Measurements from ENCODE around the gene ADGRB2. TPM values are rescaled to one million over a fixed set of nuclear protein-coding genes. Genes with fewer than 3 reads are reported as not detected.
A peak's percentile ranks its signal among the peaks of the same experiment; 100 is the strongest.

Gene ADGRB2
- total RNA-seq, 4 donors from 2014 or later = 3.3 to 39.1 (median 17.2) TPM

- no peak overlapping the region for H3K4me3 ChIP-seq
- H3K27ac ChIP-seq = no peak overlapping the region
- H3K9me3 ChIP-seq = no peaks in the 10 kb centered on the region
- H3K4me1 ChIP-seq = no peaks in the 10 kb centered on the region
- DNase-seq = no peak
- no peaks in the 10 kb centered on the region for H3K27me3 ChIP-seq
- H3K36me3 ChIP-seq = no peaks in the 10 kb centered on the region
- TF ChIP-seq, protein P1, sequence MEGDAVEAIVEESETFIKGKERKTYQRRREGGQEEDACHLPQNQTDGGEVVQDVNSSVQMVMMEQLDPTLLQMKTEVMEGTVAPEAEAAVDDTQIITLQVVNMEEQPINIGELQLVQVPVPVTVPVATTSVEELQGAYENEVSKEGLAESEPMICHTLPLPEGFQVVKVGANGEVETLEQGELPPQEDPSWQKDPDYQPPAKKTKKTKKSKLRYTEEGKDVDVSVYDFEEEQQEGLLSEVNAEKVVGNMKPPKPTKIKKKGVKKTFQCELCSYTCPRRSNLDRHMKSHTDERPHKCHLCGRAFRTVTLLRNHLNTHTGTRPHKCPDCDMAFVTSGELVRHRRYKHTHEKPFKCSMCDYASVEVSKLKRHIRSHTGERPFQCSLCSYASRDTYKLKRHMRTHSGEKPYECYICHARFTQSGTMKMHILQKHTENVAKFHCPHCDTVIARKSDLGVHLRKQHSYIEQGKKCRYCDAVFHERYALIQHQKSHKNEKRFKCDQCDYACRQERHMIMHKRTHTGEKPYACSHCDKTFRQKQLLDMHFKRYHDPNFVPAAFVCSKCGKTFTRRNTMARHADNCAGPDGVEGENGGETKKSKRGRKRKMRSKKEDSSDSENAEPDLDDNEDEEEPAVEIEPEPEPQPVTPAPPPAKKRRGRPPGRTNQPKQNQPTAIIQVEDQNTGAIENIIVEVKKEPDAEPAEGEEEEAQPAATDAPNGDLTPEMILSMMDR (IDR thresholded peaks at IDR 0.05) = no peak
- TF ChIP-seq POLR2A (IDR thresholded peaks at IDR 0.05) = no peak
Observed at GRCh38 chr1:31726715-31727114, 37.4 kb downstream of the ADGRB2 start.

DNA sequence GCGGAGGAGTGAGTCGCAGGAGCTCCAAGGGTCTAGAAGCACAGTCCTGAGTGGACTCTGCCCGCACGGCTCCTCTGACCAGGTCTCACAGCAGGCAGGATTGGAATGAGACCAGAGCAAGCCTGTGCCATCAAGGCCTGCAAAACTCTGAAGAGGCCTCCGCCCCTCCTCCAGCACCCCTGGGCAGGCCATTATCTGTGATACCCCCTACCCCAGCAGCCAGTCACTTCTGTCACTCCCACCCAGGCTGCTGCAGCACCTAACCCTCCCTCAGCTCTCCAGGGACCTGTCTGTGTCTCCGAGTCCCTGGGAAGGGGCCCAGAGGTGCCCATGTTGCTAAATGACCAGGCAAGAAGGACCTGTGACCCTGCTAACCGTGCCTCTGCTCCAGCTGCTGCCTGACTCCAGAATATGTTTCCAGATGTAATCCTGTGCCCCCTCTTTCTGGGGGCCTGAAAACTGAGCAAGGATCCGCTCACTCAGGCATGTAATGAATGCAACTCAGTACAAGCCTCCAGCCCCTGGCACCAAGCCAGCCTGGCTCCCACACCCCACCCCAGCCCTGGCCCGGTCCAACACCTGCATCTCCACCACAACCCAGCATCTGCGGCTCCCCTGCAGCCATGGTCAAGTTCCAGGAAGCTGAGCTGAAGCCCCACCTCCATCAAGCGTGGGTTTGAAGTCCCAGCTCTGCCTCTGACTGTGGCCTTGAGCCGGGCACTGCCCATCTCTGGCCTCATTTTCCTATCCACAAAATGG is 38.2 kb downstream of the ADGRB2 start:
- Histone ChIP-seq H3K36me3 (no peaks in the 10 kb centered on the region), H3K9me3 (no peaks in the 10 kb centered on the region), H3K4me3 (no peak overlapping the region), H3K27ac (no peak overlapping the region), H3K4me1 (no peaks in the 10 kb centered on the region), H3K27me3 (no peaks in the 10 kb centered on the region)
- no peak for TF ChIP-seq POLR2A (IDR thresholded peaks at IDR 0.05)
- TF ChIP-seq, protein P1 (IDR thresholded peaks at IDR 0.05) = no peak
- peak in 2 of 3 donors; percentile 45 to 66 for DNase-seq

- Histone ChIP-seq H3K36me3 (no peaks in the 10 kb centered on the region), H3K27ac (no peak overlapping the region), H3K27me3 (no peaks in the 10 kb centered on the region), H3K4me1 (no peaks in the 10 kb centered on the region), H3K4me3 (no peak overlapping the region), H3K9me3 (no peaks in the 10 kb centered on the region)
- no peak for DNase-seq
- TF ChIP-seq, protein P1 (IDR thresholded peaks at IDR 0.05) = no peak
- TF ChIP-seq POLR2A (IDR thresholded peaks at IDR 0.05) = no peak
Observed at GRCh38 chr1:31725134-31725533, 39.0 kb downstream of the ADGRB2 start.

- Histone ChIP-seq H3K27me3 (no peaks in the 10 kb centered on the region), H3K9me3 (no peaks in the 10 kb centered on the region), H3K36me3 (no peaks in the 10 kb centered on the region), H3K27ac (no peak overlapping the region), H3K4me1 (no peaks in the 10 kb centered on the region), H3K4me3 (no peak overlapping the region)
- no peak for TF ChIP-seq POLR2A (IDR thresholded peaks at IDR 0.05)
- TF ChIP-seq, protein P1 (IDR thresholded peaks at IDR 0.05) = no peak
- DNase-seq = peak in 2 of 3 donors; percentile 67 to 81
Observed at GRCh38 chr1:31723828-31724359, 40.2 kb downstream of the ADGRB2 start.

GRCh38 chr1:31718327-31718897 is 45.7 kb downstream of the ADGRB2 start:
- Histone ChIP-seq H3K27ac (no peak overlapping the region), H3K9me3 (no peaks in the 10 kb centered on the region), H3K36me3 (no peaks in the 10 kb centered on the region), H3K4me3 (no peak overlapping the region), H3K4me1 (peaks cover 0 to 18% (median 16%) of the 10 kb centered on the region in 4 donors), H3K27me3 (no peaks in the 10 kb centered on the region)
- TF ChIP-seq, protein P1 (IDR thresholded peaks at IDR 0.05) = no peak
- TF ChIP-seq POLR2A (IDR thresholded peaks at IDR 0.05) = no peak
- no peak for DNase-seq
